GM21367 (cell line): ENCODE results near the gene KLHL26.

ENCODE experiments used
- ATAC-seq: cut with Tn5 transposase; IDR thresholded peaks from one replicate; pipeline ENCODE4 v1.9.1; 2021; ENCODE audit not compliant: unreplicated experiment

The KLHL26 gene

DNA sequence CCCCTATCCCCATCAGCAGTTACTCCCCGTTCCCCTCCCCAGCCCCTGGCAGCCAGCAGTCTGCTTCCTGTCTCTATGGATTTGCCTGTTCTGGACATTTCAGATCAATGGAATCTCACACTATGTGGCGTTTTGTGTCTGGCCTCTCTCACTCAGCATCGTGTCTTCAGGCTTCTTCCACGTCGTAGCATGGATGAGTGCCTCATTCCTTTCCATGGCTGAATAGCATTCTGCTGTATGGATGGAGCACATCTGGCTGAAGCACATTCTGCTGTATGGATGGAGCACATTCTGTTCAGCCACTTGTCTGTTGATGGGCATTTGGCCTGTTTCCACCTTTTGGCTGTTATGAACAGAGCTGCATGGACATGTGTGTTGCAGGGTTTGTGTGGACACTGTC lies 76.2 kb downstream of the KLHL26 start:
- no peak for ATAC-seq

DNA sequence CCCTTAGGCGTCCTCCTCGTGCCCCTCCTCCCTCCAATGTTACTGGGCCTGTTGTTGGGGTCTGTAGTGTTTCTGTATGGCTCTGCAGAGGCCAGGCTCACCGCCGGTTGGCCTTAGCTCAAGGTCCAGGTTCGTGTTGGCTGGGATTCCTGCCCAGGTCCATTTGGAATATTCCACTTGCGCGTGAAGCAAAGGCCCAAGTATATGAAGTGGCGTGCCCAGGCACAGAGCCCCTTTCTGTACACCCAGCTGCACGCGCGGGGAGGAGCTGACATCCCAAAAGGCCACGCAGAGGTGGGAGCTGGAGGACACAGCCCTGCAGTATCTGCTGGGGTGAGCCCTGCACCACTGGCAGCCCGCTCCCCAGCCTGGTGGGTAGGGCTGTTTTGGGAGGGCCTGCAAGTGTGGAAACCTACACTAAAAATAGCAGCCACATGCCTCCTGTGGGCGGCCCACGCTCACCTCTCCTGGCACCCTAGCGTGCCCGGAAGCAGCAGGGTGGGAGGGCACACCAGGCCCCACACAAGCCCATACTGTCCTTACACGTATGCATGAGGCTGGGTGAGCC lies 76.8 kb downstream of the KLHL26 start:
- ATAC-seq, result no peak

DNA sequence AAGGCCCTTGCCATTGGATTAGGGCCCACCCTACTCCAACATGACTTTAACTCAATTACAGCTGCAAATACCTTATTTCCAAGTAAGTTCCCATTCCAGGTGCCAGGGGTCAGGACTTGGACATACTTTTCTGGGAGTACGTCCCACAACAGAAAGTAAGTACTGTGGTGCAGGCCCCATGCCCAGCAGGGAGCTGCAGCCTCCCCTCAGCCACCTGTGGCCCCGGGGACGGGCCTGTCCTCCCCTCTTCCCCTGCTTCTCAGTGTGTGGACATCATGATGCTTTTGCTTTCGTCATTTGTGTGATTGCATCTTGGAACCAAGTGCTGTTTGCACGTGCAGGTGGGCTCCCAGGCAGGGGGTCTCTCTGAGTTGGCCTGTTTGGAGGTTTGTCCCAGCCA lies 78.6 kb downstream of the KLHL26 start:
- ATAC-seq, result no peak

DNA sequence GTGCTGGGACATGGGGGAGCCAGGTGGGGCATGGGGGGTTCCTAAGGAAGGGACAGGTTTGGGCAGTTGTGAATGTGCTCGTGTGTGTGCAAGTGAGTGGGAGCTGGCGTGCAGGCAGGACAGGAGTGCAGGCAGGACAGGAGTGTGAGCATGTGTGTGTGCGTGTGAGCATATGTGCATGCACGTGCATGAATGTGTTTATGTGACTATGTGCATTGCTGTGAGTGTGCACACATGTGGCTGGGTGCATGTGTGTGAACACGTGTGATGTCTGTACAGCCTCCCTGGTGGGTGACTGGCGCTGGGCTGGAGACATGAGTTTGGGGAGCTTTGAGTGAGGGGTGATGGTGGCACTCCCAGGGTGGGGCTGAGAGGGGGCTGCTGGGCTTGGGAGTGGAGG lies 80.0 kb downstream of the KLHL26 start:
- no peak for ATAC-seq

DNA sequence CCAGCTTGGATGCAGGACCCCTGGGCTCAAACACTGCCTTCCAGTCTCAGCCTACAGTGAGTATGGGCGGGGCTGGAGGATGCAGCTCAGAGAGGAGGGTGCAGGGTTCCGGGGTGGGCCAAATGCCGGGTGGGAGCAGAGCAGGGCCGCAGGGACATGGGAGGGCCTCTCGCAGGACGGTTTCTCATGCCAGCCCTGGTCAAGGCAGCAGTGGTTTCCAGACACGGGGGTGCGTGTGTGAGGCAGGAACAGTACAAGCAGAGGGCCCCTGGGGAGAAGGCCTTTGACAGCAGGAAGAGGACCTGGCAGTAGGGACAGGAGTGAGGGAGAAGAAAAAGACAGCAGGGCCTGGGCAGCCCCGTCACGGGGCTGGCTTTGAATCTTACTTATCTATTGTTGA lies 80.8 kb downstream of the KLHL26 start:
- no peak for ATAC-seq

DNA sequence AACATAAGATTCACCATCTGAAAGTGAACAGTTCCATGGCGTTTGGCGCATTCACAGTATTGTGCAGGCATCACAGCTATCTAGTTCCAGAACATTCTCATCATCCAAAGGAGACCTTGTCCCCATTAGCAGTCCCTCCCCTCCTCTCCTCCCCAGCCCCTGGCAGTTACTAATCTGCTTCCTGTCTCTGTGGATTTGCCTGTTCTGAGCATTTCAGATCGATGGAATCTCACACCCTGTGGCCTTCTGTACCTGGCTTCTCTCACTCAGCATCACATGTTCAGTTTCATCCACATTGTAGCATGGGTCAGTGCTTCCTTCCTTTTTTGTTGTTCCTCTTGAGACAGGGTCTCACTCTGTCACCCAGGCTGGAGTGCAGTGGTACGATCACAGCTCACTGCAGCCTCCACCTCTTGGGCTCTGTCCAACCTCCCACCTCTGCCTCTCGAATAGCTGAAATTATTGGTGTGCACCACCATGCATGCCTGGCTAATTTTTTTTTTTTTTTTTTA lies 81.2 kb downstream of the KLHL26 start:
- ATAC-seq, result no peak

DNA sequence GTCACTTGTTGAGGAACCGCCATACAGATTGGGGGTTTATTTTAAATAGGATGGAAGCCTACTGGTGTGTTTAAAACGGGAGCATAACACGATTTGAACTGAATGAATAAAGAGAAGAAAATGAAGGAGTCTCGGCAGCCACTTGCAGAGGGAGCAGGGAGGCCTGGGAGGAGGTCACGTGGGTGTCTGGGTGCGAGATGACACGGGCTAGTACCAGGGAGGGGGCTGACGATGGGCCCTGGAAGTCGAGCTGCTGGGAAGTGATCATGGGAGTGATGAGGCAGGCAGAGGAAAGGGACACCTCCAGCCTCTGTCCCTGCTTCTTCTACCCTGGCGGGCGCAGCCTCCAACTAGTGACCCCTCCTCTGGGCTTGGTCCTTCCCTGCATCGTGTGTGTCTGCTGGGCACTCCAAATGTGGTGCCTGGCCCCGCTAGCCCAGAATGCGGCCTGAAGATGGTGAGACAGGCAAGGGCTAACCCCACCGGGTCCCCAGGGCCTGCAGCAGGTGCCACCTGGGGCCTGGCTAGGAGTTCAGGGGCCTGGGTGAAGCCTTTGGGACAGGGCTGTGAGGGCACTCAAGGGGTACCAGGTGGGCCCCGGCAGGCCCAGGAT lies 82.1 kb downstream of the KLHL26 start:
- ATAC-seq, result no peak

DNA sequence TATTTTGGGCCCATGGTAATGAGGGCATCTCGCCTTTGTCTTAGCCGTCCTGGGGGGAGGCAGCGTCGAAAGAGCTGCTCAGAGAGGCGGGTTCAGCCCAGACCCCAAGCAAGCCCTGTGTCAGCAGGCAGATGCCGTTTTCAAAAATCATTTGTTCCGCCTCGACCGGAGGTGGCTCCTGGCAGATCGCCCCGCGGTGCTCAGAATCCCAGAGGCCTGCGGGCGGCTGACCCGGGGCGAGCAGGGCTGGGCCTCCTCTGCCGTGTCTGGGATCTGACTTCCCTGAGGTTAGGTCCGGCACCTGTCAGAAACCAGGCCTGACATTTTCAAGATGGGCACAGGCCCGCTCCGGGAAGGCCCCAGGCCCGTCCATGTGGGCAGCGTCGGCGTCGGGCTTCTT lies 82.7 kb downstream of the KLHL26 start:
- ATAC-seq, result no peak
